ENCODE results near the gene NRBF2.
A peak's percentile ranks its signal among the peaks of the same experiment; 100 is the strongest.

NRBF2 gene

DNA sequence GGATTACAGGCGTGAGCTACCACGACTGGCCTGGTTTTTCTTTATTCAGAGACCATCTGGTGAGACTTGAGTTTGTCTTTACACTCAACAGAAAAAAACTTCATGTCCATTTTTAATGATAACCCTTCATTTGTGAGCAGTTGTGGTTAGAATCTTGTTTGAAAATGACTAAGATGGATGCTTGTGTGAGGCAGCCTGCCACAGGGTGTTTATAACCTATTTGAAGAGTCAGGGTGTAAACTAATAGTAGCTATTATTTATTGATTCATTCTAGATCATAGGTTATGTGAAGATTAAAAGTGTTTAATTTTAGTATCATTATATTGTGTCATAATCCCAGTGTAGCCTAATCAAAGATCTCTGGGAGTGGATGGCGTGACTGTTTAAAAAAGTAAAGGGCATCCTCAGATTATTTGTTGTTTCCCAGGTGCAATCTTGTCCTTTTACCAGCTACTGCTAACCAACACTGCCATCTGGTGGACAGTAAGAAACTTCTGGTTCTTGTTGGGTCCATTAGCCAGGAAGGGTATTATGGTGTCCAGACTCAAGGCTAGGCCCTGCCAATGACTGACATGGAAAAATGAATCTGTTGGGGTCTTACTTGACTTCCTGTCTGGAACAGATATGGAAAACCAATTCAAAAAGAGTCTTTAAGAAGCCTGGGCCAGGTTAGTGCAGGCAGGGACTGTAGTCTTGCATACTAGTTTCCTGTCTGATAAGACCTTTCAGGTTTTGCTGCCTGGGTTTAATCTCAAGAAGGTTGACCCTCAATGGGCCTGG is 24.9 kb downstream of the NRBF2 start:
- peak in 21 of 56 donors; percentile 1 to 47 (median 16) for DNase-seq

GRCh38 chr10:63161592-63161991 is 28.5 kb downstream of the NRBF2 start:
- no peak for DNase-seq

- DNase-seq, result no peak
Observed at GRCh38 chr10:63164166-63164623, 31.1 kb downstream of the NRBF2 start.

DNA sequence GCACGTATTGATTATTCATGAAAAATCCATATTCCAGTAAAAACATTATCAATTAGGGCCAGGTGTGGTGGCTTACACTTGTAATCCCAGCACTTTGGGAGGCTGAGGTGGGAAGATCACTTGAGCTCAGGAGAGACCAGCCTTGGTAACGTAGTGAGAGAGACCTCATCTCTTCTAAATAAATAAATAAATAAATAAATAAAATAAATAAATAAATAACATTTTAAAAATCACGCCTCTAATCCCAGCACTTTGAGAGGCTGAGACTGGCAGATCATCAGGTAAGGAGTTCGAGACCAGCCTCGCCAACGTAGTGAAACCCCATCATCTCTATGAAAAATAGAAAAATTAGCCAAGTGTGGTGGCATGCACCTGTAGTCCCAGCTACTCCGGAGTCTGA is 32.1 kb downstream of the NRBF2 start:
- DNase-seq, result no peak

DNA sequence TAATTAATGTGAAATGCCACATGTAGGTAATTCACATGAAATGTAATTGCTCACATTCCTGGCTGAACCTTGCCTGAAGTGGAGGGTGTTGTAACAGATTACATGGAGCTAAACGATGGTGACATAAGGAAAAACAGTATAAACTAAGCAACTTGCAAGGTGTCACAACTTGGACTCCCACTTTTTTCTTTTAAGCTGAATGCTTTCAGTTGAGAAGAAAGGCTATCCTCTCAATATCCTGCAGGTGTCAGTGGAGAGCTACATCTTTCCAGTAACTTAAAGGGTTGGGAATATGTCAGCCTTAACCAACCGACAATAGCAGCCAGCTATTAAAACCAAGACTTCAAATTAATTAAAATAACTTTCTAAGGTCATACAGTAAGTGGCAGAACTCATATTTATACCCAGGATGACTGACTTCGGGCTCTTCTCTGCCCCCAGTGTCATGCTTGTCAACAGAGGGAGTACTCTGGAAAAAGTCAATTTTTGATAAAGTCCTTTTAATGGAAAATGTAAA is 33.7 kb downstream of the NRBF2 start:
- DNase-seq, result peak in 6 of 56 donors; percentile 3 to 40 (median 12)

- DNase-seq, result no peak
Observed at GRCh38 chr10:63168821-63169462, 35.8 kb downstream of the NRBF2 start.

GRCh38 chr10:63169624-63170023 is 36.5 kb downstream of the NRBF2 start:
- DNase-seq, result no peak

DNA sequence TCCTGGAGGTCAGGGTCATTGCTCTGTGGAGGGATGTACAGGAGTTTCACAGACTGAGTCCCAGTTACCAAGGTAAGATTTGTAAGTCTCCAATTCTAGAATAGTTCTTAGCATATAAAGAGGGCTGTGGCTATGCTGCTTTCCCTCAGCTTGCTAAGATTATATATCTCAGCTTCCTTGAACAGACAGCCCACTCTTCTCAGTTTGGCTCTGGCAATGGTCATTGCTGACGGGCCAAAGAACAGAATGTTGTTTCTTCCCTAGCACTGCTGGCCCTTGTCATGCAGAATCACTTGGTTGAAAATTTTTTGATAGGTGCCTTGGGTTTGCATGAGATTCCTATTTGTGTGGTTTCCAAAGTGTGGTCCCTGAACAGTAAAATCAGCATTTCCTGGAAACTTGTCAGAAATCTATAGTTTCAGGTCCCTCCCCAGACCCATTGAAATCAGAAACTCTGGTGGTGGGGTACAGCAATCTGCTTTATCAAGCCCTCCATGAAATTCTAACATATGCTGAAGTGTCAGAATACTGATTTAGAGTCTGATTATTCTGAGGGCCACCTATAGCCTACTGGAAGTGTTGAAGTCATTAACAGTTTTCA is 38.2 kb downstream of the NRBF2 start:
- DNase-seq, result no peak

DNA sequence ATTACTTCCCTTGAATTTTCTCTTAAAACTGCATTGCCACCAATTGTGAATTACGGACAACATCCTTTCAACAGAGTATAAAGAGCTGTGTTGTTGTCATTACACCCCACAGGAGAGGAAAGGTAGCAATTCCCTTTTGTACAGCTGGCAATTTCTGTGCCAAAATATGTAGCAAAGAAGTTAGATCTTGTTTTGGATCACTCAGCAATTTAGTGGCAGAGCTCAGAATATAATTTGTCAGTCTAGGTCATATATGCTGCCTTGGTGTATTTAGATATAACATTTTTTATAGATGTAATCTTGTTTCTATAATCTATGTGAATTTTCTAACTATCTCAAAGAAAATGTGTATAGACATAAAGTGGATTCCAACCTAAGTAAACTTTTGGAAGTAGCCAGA is 38.8 kb downstream of the NRBF2 start:
- DNase-seq, result no peak

DNA sequence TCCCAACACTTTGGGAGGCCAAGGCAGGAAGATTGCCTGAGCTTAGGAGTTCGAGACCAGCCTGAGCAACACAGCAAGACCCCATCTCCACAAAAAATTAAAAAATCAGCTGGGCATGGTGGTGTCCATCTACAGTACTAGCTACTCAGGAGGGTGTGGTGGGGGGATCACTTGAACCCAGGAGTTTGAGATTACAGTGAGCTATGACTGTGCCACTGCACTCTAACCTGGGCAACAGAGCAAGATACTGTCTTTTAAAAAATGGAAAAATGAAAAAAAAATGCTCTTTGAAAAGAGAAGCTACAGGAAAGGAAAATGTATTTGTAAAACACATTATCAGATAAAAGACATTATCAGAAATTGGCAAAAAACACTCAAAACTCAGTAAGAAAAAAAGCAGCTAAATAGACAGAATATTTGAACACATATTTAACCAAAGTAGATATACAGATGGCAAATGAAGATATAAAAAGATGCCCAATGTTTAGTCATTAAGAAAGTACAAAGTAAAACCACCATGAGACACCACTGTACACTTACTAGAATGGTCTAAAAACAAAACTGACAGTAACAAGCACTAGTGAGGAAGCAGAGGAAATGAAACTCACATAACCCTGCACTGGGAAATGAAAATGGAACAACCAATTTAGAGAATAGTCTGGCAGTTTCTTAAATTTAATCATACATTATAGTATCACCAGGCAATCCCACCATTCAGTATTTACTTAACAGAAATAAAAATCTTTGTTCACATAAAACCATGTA is 40.5 kb downstream of the NRBF2 start:
- DNase-seq, result no peak

DNA sequence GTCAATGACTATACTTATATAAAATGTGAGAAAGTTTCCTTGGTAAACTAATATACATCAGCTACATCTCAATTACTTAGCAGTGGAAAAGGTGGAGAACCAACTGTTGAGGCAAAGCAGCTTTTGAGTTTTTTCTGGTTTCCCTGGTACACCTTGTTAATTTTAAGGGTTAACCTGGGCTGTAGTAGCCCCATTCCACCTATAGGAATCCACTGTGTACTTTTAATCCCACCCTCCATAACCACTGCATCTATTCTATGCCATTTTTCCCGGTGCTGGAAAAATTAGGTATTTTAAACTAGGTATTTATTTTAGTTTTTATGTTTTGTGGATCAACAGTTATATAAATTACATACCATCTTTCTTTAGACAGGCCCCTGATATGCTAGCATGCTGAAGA is 42.4 kb downstream of the NRBF2 start:
- no peak for DNase-seq

- DNase-seq, result no peak
Observed at GRCh38 chr10:63192826-63193225, 59.7 kb downstream of the NRBF2 start.

GRCh38 chr10:63197344-63198092 is 64.4 kb downstream of the NRBF2 start:
- no peak for DNase-seq

- no peak for DNase-seq
Observed at GRCh38 chr10:63199716-63200115, 66.6 kb downstream of the NRBF2 start.

- DNase-seq, result no peak
Observed at GRCh38 chr10:63200431-63200830, 67.3 kb downstream of the NRBF2 start.

- no peak for DNase-seq
Observed at GRCh38 chr10:63201118-63201517, 68.0 kb downstream of the NRBF2 start.

Measured in nucleus accumbens (tissue), 56 donors.